Sigmoid colon (tissue), 4 donors: ENCODE data around the gene TRIM16.
A peak's percentile ranks its signal among the peaks of the same experiment; 100 is the strongest.

Source experiments
- CTCF ChIP-seq, 4 experiments: fragments of 450-650 bp in 3 of 4; fragments of 200-600 bp in 1 of 4; IDR thresholded peaks; one replicate each; pipeline ENCODE4 v1.5.1; 2016 to 2019; ENCODE audit warnings: antibody characterized with exemption in 4 of 4, mild to moderate bottlenecking in 3 of 4, moderate library complexity in 2 of 4
- EP300 ChIP-seq, 4 donors: sonication (generic); formaldehyde crosslinking; IDR thresholded peaks; one replicate each; pipeline ENCODE4 v1.6.1; 2017; ENCODE audit warnings: antibody characterized with exemption in 4 of 4
- POLR2A ChIP-seq, 2 donors: fragments of 450-650 bp; IDR thresholded peaks; one replicate each; pipeline ENCODE4 v1.6.1; 2016; ENCODE audit warnings: antibody characterized with exemption in 2 of 2, mild to moderate bottlenecking in 2 of 2, moderate library complexity in 2 of 2

DNA sequence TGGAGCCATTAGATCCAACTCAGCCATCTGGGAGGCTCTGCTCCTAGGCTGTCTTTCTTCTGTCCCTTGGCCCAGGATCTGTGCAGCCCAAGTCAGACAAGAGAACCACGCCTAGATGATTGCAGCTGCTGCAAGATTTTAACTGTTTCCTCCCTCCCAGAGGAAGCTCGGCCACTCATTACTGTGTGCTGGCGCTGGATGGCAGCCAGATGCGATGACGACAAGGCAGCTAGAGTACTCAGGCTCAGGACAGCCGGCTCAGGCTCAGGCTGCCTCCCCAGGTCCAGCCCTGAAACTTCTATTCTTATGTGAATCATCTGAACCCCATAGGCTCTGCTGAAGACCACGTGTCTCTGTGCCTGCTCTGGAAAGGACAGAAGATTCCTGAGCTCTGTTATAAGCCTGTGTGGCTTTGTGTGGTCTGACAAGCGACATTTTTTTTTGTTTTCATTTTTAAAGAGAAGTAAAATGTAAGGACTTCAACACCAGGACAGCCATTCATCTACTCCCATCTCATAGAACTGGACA lies 32.5 kb downstream of the TRIM16 start:
- TF ChIP-seq CTCF (IDR thresholded peaks at IDR 0.05) = no peak
- TF ChIP-seq EP300 (IDR thresholded peaks at IDR 0.05) = no peak
- peak in 1 of 2 donors; percentile 27 for TF ChIP-seq POLR2A (IDR thresholded peaks at IDR 0.05)
